ENCODE measurements around the gene MTARC1.

The MTARC1 gene

GRCh38 chr1:220826729-220827128 lies 40.0 kb downstream of the MTARC1 start:
- Histone ChIP-seq H3K9me3 (ENCODE audit: severe bottlenecking) (no peaks in the 10 kb centered on the region), H3K36me3 (no peaks in the 10 kb centered on the region), H3K4me3 (ENCODE audit: low read depth, low read length) (no peak overlapping the region), H3K27ac (no peak overlapping the region), H3K27me3 (ENCODE audit: insufficient read depth, low read depth, severe bottlenecking) (no peaks in the 10 kb centered on the region)
- DNase-seq, result no peak
- no peak for TF ChIP-seq CTCF (IDR thresholded peaks at IDR 0.05; ENCODE audit: low read depth, low read length)

GRCh38 chr1:220827445-220828178 lies 40.9 kb downstream of the MTARC1 start:
- Histone ChIP-seq H3K36me3 (no peaks in the 10 kb centered on the region), H3K27ac (no peak overlapping the region), H3K9me3 (ENCODE audit: severe bottlenecking) (no peaks in the 10 kb centered on the region), H3K4me3 (ENCODE audit: low read depth, low read length) (no peak overlapping the region), H3K27me3 (ENCODE audit: insufficient read depth, low read depth, severe bottlenecking) (no peaks in the 10 kb centered on the region)
- no peak for DNase-seq
- TF ChIP-seq CTCF (IDR thresholded peaks at IDR 0.05; ENCODE audit: low read depth, low read length), result no peak

GRCh38 chr1:220828179-220828490 lies 41.4 kb downstream of the MTARC1 start:
- Histone ChIP-seq H3K36me3 (no peaks in the 10 kb centered on the region), H3K27ac (no peak overlapping the region), H3K27me3 (ENCODE audit: insufficient read depth, low read depth, severe bottlenecking) (no peaks in the 10 kb centered on the region), H3K9me3 (ENCODE audit: severe bottlenecking) (no peaks in the 10 kb centered on the region), H3K4me3 (ENCODE audit: low read depth, low read length) (no peak overlapping the region)
- DNase-seq, result no peak
- TF ChIP-seq CTCF (IDR thresholded peaks at IDR 0.05; ENCODE audit: low read depth, low read length), result no peak

GRCh38 chr1:220828950-220829586 lies 42.4 kb downstream of the MTARC1 start:
- Histone ChIP-seq H3K4me3 (ENCODE audit: low read depth, low read length) (no peak overlapping the region), H3K27me3 (ENCODE audit: insufficient read depth, low read depth, severe bottlenecking) (no peaks in the 10 kb centered on the region), H3K27ac (no peak overlapping the region), H3K36me3 (no peaks in the 10 kb centered on the region), H3K9me3 (ENCODE audit: severe bottlenecking) (no peaks in the 10 kb centered on the region)
- TF ChIP-seq CTCF (IDR thresholded peaks at IDR 0.05; ENCODE audit: low read depth, low read length), result no peak
- DNase-seq, result no peak

- no peak for DNase-seq
- H3K27me3 ChIP-seq (ENCODE audit: insufficient read depth, low read depth, severe bottlenecking), result no peaks in the 10 kb centered on the region
- no peak for TF ChIP-seq CTCF (IDR thresholded peaks at IDR 0.05; ENCODE audit: low read depth, low read length)
- no peaks in the 10 kb centered on the region for H3K9me3 ChIP-seq (ENCODE audit: severe bottlenecking)
- H3K27ac ChIP-seq, result no peak overlapping the region
- H3K4me3 ChIP-seq (ENCODE audit: low read depth, low read length), result no peak overlapping the region
- no peaks in the 10 kb centered on the region for H3K36me3 ChIP-seq
Observed at GRCh38 chr1:220833436-220833835, 46.7 kb downstream of the MTARC1 start.

All from WERI-Rb-1 (cell line).